ENCODE measurements around the gene DUSP3. TPM values are rescaled to one million over a fixed set of nuclear protein-coding genes. Genes with fewer than 3 reads are reported as not detected.

Gene DUSP3
- total and polyA plus RNA-seq, 7 donors: 90.1 to 253 (median 208) TPM

DNA sequence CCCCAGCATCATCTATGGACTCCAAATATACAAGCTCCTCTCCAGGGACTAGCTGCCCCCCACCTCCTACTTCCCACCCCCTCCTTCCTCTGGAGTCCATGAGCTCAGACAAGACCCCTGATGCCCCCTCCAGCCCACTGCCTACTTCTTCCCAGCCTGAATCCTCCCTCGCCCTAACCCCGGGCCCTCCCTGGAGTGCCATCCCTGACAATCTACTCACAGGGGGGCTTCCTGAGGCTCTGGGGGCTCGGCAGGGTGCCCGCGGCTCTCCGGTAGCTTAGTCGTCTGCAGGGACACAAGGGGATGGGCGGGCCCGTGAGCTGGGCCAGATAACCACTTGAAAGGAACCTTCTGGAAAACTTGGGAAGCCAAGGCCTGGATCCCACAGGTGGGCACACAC is 39.0 kb upstream of the DUSP3 start:
- Histone ChIP-seq H3K4me1 (no peaks in the 10 kb centered on the region), H3K27ac (no peak overlapping the region), H3K36me3 (ENCODE audit: insufficient read depth in 1 of 2, low read depth in 1 of 2) (peaks cover 0 to 10% of the 10 kb centered on the region in 2 donors), H3K27me3 (ENCODE audit: insufficient read depth in 3 of 3, low read length in 2 of 3) (no peaks in the 10 kb centered on the region), H3K4me3 (no peak overlapping the region), H3K9me3 (no peaks in the 10 kb centered on the region)
- intact Hi-C loops (cut with DNase I): no loop called here
- DNase-seq (no peak), ATAC-seq (no peak)
- TF ChIP-seq, protein P1, sequence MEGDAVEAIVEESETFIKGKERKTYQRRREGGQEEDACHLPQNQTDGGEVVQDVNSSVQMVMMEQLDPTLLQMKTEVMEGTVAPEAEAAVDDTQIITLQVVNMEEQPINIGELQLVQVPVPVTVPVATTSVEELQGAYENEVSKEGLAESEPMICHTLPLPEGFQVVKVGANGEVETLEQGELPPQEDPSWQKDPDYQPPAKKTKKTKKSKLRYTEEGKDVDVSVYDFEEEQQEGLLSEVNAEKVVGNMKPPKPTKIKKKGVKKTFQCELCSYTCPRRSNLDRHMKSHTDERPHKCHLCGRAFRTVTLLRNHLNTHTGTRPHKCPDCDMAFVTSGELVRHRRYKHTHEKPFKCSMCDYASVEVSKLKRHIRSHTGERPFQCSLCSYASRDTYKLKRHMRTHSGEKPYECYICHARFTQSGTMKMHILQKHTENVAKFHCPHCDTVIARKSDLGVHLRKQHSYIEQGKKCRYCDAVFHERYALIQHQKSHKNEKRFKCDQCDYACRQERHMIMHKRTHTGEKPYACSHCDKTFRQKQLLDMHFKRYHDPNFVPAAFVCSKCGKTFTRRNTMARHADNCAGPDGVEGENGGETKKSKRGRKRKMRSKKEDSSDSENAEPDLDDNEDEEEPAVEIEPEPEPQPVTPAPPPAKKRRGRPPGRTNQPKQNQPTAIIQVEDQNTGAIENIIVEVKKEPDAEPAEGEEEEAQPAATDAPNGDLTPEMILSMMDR (IDR thresholded peaks at IDR 0.05): no peak
- WGBS, 3 donors: 90 to 94% (median 92%) methylated on average over 9 of the region's 9 CpGs

DNA sequence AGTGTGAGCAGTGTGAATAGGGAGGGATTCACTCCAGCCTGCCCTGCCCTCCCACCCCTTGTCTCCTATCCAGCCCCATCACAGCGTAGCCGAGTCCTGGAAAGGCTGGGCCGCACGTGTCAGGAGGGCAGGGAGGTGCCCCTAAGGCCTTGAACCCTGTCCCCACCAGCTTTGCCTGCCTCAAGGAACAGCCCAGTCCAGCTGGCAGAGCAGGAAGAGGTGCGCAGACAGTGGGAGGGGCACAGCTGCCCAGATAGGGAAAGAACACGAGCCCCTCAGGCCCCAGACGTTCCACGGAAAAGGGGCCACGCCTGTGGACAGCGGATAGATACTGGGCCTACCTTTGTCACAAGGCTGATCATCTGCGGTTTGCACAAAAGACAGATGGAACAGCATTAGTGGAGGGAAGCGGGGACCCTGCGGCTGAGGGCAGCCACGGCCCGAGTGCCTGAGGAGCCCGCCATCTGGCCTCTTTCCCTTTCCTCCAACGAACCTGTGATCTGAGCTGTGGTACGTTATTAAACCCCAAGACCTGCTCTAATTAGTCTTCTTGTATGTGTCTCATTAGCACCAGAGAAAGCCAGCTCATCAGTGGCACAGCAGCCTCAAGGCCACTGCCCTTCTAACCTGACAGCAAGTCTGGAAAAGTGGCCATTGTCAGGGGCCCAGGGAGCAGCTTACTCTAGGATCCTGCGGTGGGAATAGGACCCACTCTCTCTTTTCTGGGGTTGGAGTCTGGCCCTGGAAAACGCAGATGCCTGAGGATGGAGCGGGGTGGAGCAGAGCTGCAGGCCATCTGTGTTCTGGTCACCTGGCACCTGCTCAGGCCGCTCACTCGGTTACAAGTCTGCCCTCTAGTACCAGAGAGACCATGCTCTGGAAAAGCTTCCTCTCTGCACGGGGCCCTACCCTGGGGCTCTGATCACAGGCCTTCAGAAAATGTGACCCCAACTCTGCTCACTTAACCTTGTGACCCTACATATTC is 37.9 kb upstream of the DUSP3 start:
- TF ChIP-seq, protein P1 (IDR thresholded peaks at IDR 0.05): no peak
- Histone ChIP-seq H3K4me3 (no peak overlapping the region), H3K4me1 (no peaks in the 10 kb centered on the region), H3K36me3 (ENCODE audit: insufficient read depth in 1 of 2, low read depth in 1 of 2) (peaks cover 0 to 10% of the 10 kb centered on the region in 2 donors), H3K9me3 (no peaks in the 10 kb centered on the region), H3K27ac (no peak overlapping the region), H3K27me3 (ENCODE audit: insufficient read depth in 3 of 3, low read length in 2 of 3) (no peaks in the 10 kb centered on the region)
- WGBS, 3 donors: 91 to 92% (median 92%) methylated on average over 24 of the region's 24 CpGs
- intact Hi-C loops (cut with DNase I): no loop called here
- ATAC-seq (no peak), DNase-seq (no peak)

DNA sequence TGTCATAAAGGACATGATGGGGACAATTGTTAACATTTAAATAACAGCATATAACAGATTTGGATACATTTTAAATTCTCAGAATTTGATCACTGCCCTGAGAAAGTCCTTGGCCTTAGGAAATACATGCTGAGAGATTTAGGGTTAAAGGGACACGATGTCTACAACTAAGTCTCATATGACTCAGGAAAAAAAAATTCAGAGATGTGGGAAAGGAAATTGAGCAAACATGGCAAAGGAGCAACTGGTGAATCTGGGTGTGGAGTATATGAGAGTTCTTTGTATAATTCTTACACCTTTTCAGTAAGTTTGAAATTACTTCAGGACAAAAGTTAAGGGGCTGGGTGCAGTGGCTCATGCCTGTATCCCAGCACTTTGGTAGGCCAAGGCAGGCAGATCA is 35.9 kb upstream of the DUSP3 start:
- H3K27ac ChIP-seq: no peak overlapping the region
- 29 to 49% (median 44%) methylated on average over 1 of the region's 1 CpG for WGBS, 3 donors
- no peak for ATAC-seq

DNA sequence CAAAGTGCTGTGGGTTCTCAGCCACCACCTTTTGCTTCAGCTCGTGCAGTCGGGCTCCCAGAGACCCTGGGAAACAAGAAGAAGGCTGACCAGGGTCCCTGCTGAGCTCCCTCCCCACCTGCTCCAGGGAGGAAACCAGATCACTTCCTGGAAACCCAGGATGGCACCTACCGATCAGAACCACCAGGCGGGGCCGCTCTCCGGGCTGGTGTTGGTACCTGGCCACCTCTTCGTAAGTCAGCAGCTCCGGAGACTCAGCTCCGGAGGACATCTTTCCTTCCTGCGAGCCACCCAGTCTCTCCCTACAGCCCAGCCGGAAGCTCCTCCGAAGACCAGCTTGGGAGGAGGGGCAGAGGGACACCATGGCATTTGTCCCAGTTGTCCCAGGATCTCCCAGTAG is 35.2 kb upstream of the DUSP3 start:
- peaks cover 0 to 17% of the 10 kb centered on the region in 2 donors for H3K36me3 ChIP-seq (ENCODE audit: insufficient read depth in 1 of 2, low read depth in 1 of 2)
- TF ChIP-seq, protein P1 (IDR thresholded peaks at IDR 0.05): no peak
- intact Hi-C loops (cut with DNase I): no loop called here
- no peak for ATAC-seq
- no peak for DNase-seq
- WGBS, 3 donors: 81 to 88% (median 86%) methylated on average over 12 of the region's 12 CpGs
- H3K27ac ChIP-seq: no peak overlapping the region
- H3K27me3 ChIP-seq (ENCODE audit: insufficient read depth in 3 of 3, low read length in 2 of 3): no peaks in the 10 kb centered on the region
- no peaks in the 10 kb centered on the region for H3K4me1 ChIP-seq
- H3K4me3 ChIP-seq: no peak overlapping the region
- no peaks in the 10 kb centered on the region for H3K9me3 ChIP-seq

More for the DNA sequence above, 35.9 kb upstream of the DUSP3 start:
- Histone ChIP-seq H3K9me3 (no peaks in the 10 kb centered on the region), H3K4me3 (no peak overlapping the region), H3K4me1 (no peaks in the 10 kb centered on the region), H3K27me3 (ENCODE audit: insufficient read depth in 3 of 3, low read length in 2 of 3) (no peaks in the 10 kb centered on the region), H3K36me3 (ENCODE audit: insufficient read depth in 1 of 2, low read depth in 1 of 2) (peaks cover 0 to 17% of the 10 kb centered on the region in 2 donors)
- no peak for DNase-seq
- intact Hi-C loops (cut with DNase I): no loop called here
- TF ChIP-seq, protein P1 (IDR thresholded peaks at IDR 0.05): no peak
